ENCODE results near the gene CTDSPL. TPM values are rescaled to one million over a fixed set of nuclear protein-coding genes. Genes with fewer than 3 reads are reported as not detected.

CTDSPL gene
- total RNA-seq, 1 donor from 2014 or later, result 6.1 TPM

DNA sequence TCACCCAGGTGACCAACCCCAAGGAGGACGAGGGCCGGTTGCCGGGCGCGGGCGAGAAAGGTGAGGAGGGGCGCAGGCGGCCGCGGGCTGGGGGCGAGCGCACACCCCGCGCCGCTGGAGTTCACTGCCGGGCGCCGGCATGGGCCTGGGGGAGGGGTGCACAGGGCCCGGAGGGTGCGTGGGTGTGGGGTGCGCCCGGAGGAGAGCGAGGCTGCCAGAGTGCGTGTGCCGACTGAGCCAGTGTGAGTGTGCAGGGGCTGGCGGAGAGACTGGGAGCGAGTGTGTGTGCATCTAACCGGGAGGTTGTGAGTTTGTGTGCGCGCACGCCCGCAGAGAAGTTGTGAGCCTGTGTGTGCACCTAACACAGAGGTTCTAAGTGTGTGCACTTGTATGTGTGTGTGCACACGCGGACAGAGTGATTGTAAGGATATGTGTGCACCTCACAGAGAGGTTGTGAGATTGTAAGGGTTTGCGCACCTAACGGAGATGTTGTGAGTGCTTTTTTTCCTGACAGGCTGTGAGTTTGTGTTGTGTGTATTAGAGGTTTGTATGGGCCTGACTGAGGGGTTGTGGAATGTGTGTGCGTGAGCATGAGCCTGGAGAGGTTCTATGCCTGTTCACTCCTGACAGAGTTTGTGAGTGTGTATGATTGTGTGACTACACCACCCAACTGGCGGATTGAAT, 681 bp downstream of the CTDSPL start:
- Mint-ChIP-seq H3K4me3 (peak overlapping the region; percentile 77), H3K27ac (peak overlapping the region; percentile 55), H3K27me3 (peaks cover 44% of the 10 kb centered on the region), H3K9me3 (no peaks in the 10 kb centered on the region), H3K36me3 (ENCODE audit: low read depth) (no peaks in the 10 kb centered on the region), H3K4me1 (peaks cover 22% of the 10 kb centered on the region)
- intact Hi-C loops (cut with micrococcal nuclease), result no loop called here
- peak; percentile 76 for DNase-seq

DNA sequence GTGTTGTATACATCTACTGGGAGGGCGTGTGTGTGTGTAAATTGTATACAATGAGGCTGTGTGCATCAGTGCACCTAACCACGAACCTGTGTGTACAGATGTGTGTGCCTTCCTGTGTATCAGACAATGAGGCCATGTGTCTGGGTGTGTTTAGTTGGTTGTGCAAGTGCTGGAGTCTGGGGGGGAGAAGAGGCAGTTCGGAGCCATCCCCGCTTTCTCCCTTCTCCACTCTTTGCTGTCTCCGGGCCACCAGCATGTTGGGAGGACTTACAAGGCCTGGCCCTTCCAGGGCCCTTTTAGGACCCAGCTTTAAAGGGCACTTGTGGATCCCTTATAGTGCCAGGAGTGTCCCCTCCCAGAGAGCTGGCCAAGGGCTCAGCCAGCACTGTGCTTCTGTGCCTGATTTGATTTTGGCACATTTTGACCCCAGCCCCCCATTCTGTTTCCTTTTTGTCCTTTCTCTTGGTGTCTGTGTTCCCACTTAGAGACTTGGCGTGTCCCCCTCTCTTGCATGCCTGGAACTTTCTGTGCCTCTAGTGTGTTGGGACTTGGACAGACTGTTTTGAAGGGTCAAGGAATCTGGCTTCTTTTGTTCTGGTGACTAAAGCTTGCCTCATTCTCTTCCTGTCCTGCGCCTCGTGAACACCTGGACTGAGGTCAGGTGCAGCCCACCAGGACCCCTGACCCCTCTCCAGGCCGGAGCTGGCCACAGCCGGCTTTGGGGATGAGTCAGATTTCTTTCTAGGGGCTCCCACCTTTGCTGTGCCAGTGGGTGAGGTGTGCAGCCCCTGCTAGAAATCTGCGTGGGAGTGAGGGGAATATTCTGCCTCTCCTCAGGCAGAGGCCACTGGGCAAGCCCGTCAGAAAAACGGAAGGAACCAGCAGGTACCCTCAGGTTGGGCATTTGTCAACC, 1.5 kb downstream of the CTDSPL start:
- Mint-ChIP-seq H3K27ac (peak overlapping the region; percentile 55), H3K4me3 (peak overlapping the region; percentile 77), H3K9me3 (no peaks in the 10 kb centered on the region), H3K27me3 (peaks cover 45% of the 10 kb centered on the region), H3K36me3 (ENCODE audit: low read depth) (no peaks in the 10 kb centered on the region), H3K4me1 (peaks cover 22% of the 10 kb centered on the region)
- intact Hi-C loops (cut with micrococcal nuclease), result no loop called here
- no peak for DNase-seq

DNA sequence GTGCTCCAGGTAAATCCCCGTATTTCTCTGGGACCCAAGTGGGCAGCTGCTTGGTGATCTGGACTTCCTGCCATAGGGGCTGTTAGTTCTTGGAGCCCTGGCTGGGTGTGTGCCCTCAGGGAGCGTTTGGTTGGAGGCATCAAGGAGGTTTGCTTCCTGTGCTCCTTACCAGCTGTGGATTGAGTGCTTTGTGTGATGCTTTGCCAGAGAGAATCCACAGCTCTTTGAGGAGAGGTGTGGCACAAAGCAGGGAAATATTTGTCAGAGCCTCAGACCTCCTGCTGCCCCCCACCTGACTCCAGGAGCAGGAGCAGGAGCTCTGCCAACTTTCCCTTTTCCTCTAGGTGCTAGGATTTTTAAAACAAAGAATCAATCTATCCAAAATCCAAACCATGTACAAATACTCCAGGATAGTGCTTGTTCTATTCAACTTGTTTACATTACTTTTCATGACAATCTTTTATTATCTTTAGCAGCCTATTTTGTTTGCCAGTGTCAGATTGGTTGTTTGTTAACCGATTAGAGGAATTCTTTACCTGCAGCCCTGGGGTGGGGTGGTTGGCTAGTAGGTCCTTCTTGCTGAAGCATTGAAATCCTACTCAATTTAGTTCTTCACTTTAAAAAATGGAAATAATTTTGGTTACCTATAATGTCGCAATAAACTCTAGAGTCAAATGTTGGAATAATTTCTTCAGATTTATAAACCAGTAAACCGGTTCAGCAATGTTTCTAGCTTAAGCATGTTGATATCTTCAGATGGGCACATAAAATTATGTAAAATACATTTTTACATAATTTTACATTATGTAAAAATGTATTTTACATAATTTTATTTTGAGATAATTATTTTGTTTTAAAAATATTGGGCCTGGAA, 2.5 kb downstream of the CTDSPL start:
- Mint-ChIP-seq H3K27me3 (peaks cover 51% of the 10 kb centered on the region), H3K9me3 (no peaks in the 10 kb centered on the region), H3K36me3 (ENCODE audit: low read depth) (no peaks in the 10 kb centered on the region), H3K4me3 (no peak overlapping the region), H3K4me1 (peaks cover 22% of the 10 kb centered on the region), H3K27ac (no peak overlapping the region)
- DNase-seq, result no peak
- intact Hi-C loops (cut with micrococcal nuclease), result loop anchor here (2.0 kb wide), 1 partner anchor 43 kb away; no protein-coding TSS in a partner anchor

DNA sequence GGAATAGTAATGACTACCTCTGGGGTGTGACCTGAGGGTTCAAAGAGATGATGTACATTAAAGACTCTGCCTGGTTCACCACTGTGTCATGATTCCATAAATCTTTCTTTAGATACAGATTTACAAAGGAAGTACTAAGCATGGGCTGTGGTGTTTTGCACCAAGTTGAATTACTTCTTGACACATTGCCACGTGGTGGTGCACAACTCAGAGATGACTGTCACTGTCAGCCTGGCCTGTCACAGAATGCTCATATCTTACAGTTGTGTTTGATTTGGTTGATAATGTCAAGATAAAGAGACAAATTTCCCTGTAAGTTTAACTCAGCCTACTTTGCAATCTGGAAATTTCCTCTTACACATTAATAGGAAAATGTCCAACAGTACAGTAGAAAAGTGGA, 3.2 kb downstream of the CTDSPL start:
- intact Hi-C loops (cut with micrococcal nuclease), result loop anchor here (2.0 kb wide), 1 partner anchor 42 kb away; no protein-coding TSS in a partner anchor
- Mint-ChIP-seq H3K9me3 (no peaks in the 10 kb centered on the region), H3K4me1 (peaks cover 21% of the 10 kb centered on the region), H3K4me3 (no peak overlapping the region), H3K27me3 (peaks cover 57% of the 10 kb centered on the region), H3K27ac (no peak overlapping the region), H3K36me3 (ENCODE audit: low read depth) (no peaks in the 10 kb centered on the region)
- peak; percentile 64 for DNase-seq

DNA sequence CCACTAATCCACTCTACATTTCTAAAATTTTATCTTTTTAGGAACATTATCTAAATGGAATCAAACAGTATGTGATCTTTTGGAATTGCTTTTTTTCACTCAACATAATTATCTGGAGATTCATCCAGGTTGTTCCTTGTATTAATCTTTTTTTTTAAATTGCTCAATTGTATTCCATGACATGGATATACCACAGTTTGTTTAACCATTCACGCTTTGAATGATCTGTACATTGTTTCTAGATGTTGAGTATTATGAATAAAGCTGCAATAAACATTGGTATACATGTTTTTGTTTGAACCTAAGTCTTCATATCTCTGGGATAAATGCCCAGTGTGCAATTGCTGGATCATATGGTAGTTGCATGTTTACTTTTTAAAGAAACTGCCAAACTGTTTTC, 5.5 kb downstream of the CTDSPL start:
- Mint-ChIP-seq H3K9me3 (peaks cover 17% of the 10 kb centered on the region), H3K36me3 (ENCODE audit: low read depth) (peaks cover 4% of the 10 kb centered on the region), H3K4me3 (no peak overlapping the region), H3K4me1 (peaks cover 10% of the 10 kb centered on the region), H3K27me3 (peaks cover 65% of the 10 kb centered on the region), H3K27ac (no peak overlapping the region)
- no peak for DNase-seq
- intact Hi-C loops (cut with micrococcal nuclease), result no loop called here

DNA sequence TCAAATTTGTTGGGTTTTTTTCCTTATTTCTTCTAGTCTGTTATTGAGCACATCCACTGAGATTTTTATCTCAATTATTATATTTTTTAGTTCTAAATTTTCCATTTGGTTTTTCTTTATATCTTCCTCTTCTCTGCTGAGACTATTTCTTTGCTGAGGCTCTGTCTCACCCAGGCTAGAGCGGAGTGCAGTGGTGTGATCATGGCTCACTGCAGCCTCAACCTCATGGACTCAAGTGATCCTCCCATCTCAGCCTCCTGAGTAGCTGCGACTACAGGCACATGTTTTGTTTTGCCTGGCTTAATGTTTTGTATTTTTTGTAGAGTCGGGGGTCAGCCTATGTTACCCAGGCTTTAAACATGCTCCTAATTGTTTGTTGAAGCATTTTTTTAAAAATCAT, 10.2 kb downstream of the CTDSPL start:
- H3K27me3 Mint-ChIP-seq, result peaks cover 32% of the 10 kb centered on the region
- DNase-seq, result no peak
- no peak overlapping the region for H3K27ac Mint-ChIP-seq
- H3K9me3 Mint-ChIP-seq, result peaks cover 20% of the 10 kb centered on the region
- H3K36me3 Mint-ChIP-seq (ENCODE audit: low read depth), result peaks cover 4% of the 10 kb centered on the region
- H3K4me1 Mint-ChIP-seq, result peaks cover 3% of the 10 kb centered on the region
- H3K4me3 Mint-ChIP-seq, result no peak overlapping the region
- intact Hi-C loops (cut with micrococcal nuclease), result no loop called here

DNA sequence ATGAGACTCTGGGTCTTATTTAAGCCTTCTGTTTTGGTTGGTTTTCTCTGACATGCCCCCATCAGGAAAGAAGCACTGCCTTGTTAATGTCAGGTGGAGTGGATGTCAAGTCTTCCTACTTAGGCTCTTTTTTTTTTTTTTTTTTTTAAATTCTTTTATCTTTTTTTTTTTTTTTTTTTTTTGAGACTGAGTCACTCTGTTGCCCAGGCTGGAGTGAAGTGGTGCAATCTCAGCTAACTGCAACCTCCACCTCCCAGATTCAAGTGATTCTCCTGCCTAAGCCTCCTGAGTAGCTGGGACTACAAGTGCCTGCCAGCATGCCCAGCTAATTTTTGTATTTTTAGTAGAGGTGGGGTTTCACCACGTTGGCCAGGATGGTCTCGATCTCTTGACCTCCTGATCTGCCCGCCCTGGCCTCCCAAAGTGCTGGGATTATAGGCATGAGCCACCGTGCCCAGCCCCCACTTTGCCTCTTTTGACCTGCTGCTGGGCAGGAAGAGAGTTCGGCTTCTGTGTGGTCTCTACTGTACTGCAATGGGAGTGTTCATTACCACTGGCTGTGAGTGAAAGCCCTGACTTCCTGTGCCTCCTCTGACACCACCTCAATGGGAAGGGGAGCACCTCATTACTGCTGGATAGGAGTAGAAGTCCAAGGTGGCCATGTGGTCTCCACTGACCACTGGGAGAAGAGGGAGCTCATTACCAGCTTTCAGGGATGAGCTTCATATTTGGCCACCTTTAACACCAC, 10.9 kb downstream of the CTDSPL start:
- Mint-ChIP-seq H3K4me3 (no peak overlapping the region), H3K36me3 (ENCODE audit: low read depth) (peaks cover 4% of the 10 kb centered on the region)
- intact Hi-C loops (cut with micrococcal nuclease), result no loop called here

DNA sequence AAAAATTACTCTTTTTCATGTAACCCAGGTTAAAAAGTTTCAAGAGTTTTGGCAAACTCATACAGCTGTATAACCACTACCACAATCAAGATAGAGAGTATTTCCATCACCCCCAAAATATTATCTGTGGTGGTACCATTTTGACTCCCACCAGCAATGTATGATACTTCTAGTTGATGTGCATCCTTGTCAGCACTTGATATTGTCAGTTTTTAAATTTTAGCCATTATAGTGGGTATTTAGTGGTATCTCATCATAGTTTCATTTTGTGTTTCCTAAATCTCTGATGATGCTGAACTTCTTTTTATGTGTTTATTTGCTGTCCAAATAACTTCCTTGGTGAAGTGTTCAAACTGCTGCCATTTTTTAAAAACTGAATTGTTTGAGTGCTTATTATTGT, 14.6 kb downstream of the CTDSPL start:
- Mint-ChIP-seq H3K36me3 (ENCODE audit: low read depth) (peaks cover 4% of the 10 kb centered on the region), H3K4me3 (no peak overlapping the region), H3K27me3 (peaks cover 6% of the 10 kb centered on the region), H3K4me1 (peaks cover 3% of the 10 kb centered on the region), H3K9me3 (peaks cover 15% of the 10 kb centered on the region), H3K27ac (no peak overlapping the region)
- DNase-seq, result no peak
- intact Hi-C loops (cut with micrococcal nuclease), result loop anchor here (5.0 kb wide), 1 partner anchor 1069 kb away; no protein-coding TSS in a partner anchor

More for the DNA sequence above, 10.9 kb downstream of the CTDSPL start:
- H3K4me1 Mint-ChIP-seq, result peaks cover 3% of the 10 kb centered on the region
- peaks cover 27% of the 10 kb centered on the region for H3K27me3 Mint-ChIP-seq
- peaks cover 24% of the 10 kb centered on the region for H3K9me3 Mint-ChIP-seq
- DNase-seq, result no peak
- H3K27ac Mint-ChIP-seq, result no peak overlapping the region

DNA sequence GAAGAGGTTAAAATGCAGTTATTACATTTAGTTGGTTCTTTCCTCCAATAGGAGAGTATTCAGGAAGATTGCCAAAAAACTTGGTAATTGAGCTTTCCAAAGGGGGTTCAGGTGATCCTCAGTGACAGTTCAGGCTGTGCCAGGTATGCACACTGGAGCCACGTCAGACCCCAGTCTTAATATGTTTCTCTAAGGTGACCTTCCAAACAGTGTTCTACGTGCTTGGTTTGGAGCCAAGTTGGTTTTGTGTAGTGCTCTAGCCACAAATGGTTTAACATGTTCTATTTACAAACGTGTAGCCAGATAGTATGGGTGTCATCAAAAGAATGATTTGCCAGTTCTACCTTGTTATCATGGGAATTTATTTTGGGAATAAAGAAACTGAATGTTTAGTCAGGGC, 21.0 kb downstream of the CTDSPL start:
- Mint-ChIP-seq H3K36me3 (ENCODE audit: low read depth) (no peaks in the 10 kb centered on the region), H3K4me3 (no peak overlapping the region), H3K27ac (no peak overlapping the region), H3K4me1 (no peaks in the 10 kb centered on the region), H3K27me3 (peaks cover 13% of the 10 kb centered on the region), H3K9me3 (no peaks in the 10 kb centered on the region)
- intact Hi-C loops (cut with micrococcal nuclease), result no loop called here
- DNase-seq, result no peak

DNA sequence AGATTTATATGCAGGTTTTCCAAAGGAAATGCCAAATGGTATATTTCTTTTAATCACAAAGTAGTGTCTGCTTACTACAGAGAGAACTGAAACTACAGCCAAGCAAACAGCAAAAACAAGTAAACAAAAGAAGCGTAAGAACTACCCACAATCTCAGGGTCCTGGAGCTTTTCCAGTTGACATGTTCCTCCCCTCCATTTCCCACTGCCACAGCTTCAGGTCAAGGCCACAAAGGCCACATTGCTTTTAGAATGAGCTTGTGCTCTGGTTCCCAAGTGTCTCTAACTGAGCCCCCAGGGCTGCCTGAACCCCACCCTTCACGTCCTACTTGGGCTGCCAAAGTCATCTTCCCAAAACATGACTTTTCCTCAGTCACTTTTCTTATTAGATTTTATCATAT, 24.1 kb downstream of the CTDSPL start:
- H3K27me3 Mint-ChIP-seq, result peaks cover 10% of the 10 kb centered on the region
- no peaks in the 10 kb centered on the region for H3K36me3 Mint-ChIP-seq (ENCODE audit: low read depth)
- H3K4me1 Mint-ChIP-seq, result no peaks in the 10 kb centered on the region
- intact Hi-C loops (cut with micrococcal nuclease), result no loop called here
- no peak for DNase-seq
- no peak overlapping the region for H3K4me3 Mint-ChIP-seq
- H3K27ac Mint-ChIP-seq, result no peak overlapping the region
- no peaks in the 10 kb centered on the region for H3K9me3 Mint-ChIP-seq

DNA sequence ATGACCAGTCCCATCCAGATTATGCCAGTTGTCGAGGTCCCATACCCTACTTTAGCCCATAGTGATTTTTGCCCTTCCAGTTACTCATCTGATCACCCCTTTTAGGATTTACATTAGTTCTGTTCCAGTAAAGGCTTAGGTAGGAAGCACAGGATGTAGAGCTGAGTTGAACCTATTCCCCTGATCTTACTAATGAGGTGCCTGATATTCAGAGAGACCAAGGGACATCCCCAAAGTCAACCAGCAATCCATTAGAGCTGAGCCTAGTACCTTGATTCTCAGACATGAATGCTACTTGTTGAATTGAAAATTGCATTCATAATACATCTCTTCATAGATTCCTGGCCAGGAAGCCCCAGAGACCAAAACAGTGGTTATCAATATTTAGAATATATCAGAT, 24.7 kb downstream of the CTDSPL start:
- Mint-ChIP-seq H3K4me1 (no peaks in the 10 kb centered on the region), H3K36me3 (ENCODE audit: low read depth) (no peaks in the 10 kb centered on the region), H3K27me3 (peaks cover 10% of the 10 kb centered on the region), H3K9me3 (no peaks in the 10 kb centered on the region), H3K4me3 (no peak overlapping the region), H3K27ac (no peak overlapping the region)
- intact Hi-C loops (cut with micrococcal nuclease), result no loop called here
- no peak for DNase-seq

DNA sequence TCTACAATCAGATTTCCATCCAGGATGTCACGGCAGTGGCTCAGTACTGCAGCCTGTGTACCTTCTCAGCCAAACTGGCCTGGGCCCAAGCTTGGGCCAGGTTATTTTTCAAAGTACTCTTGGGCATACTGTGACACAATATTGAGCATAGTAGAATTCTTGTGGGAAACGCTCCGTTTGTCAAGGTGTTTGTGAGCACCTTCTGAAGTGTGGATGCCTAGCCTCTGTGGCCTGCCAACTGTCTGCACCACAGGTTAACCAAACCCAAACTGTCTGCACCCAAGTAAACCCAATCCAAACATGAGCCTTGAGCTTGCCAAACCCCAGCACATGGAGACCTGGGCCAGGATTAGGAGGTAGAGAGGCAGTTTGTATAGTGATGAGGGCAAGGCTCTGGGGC, 25.4 kb downstream of the CTDSPL start:
- no peak for DNase-seq
- intact Hi-C loops (cut with micrococcal nuclease), result no loop called here
- peaks cover 10% of the 10 kb centered on the region for H3K27me3 Mint-ChIP-seq
- H3K36me3 Mint-ChIP-seq (ENCODE audit: low read depth), result no peaks in the 10 kb centered on the region
- no peak overlapping the region for H3K27ac Mint-ChIP-seq
- H3K9me3 Mint-ChIP-seq, result no peaks in the 10 kb centered on the region
- H3K4me3 Mint-ChIP-seq, result no peak overlapping the region
- H3K4me1 Mint-ChIP-seq, result no peaks in the 10 kb centered on the region

DNA sequence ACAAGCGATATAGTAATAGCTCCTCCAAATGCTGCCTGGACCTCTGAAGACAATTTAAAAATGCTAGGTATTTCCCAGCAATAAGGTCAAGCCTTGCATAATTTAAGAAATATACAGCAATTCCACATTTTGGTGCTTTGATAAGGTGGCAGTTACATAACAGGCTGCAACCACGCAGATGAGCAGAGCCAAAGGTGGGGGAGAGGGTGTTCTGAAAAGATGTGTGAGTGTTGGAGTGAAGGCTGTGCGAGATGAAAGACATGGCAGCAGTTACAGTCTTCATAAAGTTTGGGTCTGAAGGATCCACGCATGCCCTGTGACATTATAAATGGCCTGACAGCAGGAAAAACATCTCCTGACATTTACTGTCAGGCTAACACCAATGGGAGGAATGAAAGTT, 26.1 kb downstream of the CTDSPL start:
- H3K36me3 Mint-ChIP-seq (ENCODE audit: low read depth), result no peaks in the 10 kb centered on the region
- DNase-seq, result no peak
- H3K4me1 Mint-ChIP-seq, result no peaks in the 10 kb centered on the region
- no peak overlapping the region for H3K4me3 Mint-ChIP-seq
- H3K9me3 Mint-ChIP-seq, result no peaks in the 10 kb centered on the region
- intact Hi-C loops (cut with micrococcal nuclease), result no loop called here
- H3K27ac Mint-ChIP-seq, result no peak overlapping the region
- H3K27me3 Mint-ChIP-seq, result peaks cover 12% of the 10 kb centered on the region
